IMR-90 (cell line): Measurements from ENCODE around the gene CDH22. TPM values are rescaled to one million over a fixed set of nuclear protein-coding genes. Genes with fewer than 3 reads are reported as not detected.

Experiments used
- ATAC-seq: fragments of 200-7000 bp; cut with Tn5 transposase; 2 replicates; pipeline ENCODE4 v1.9.1; 2020; ENCODE audit warnings: low read depth, mild to moderate bottlenecking, moderate library complexity
- BruUV-seq: library from RNA; stranded (reverse); fragments of 400-500 nt; replicated peaks from 2 replicates; lab custom pipeline; 2021; lab: Mats Ljungman, UMichigan
- CTCF ChIA-PET: fragments of 300-600 bp; formaldehyde crosslinking; extraction: SDS; loops from one replicate; lab custom pipeline; 2021; ENCODE audit warnings: antibody characterized with exemption; lab: Yijun Ruan, JAX
- POLR2A ChIA-PET: fragments of 300-600 bp; sonication (Branson Sonifier 250); formaldehyde crosslinking; loops from one replicate; lab custom pipeline; 2022; ENCODE audit warnings: antibody characterized with exemption; ENCODE audit not compliant: unreplicated experiment; lab: Charles Lee
- DNase-seq: peaks from one replicate; pipeline ENCODE4 v3.0.0; 2013
- H2AFZ ChIP-seq: replicated peaks from 2 replicates; pipeline ENCODE3; 2013; ENCODE audit warnings: low read length, mild to moderate bottlenecking; ENCODE audit not compliant: poor library complexity
- H2AK5ac ChIP-seq: 2 replicates; pipeline ENCODE4 v1.6.1; 2013; ENCODE audit warnings: low read depth, low read length, inconsistent platforms
- H2AK9ac ChIP-seq: replicated peaks from 2 replicates; pipeline ENCODE3; 2013; ENCODE audit warnings: mild to moderate bottlenecking, low read depth, low read length, moderate library complexity; ENCODE audit not compliant: poor library complexity
- H2BK120ac ChIP-seq: 2 replicates; pipeline ENCODE4 v1.6.1; 2013; ENCODE audit warnings: low read depth, low read length, inconsistent platforms
- H2BK15ac ChIP-seq: 3 replicates; pipeline ENCODE4 v1.6.1; 2013; ENCODE audit warnings: low read depth, low read length, inconsistent platforms
- H2BK20ac ChIP-seq: 2 replicates; pipeline ENCODE4 v1.6.1; 2013; ENCODE audit warnings: low read depth, mild to moderate bottlenecking, inconsistent platforms, low read length, moderate library complexity
- H2BK5ac ChIP-seq: 2 replicates; pipeline ENCODE4 v1.6.1; 2013; ENCODE audit warnings: mild to moderate bottlenecking, low read depth, low read length, inconsistent platforms; ENCODE audit not compliant: poor library complexity, severe bottlenecking
- H3K14ac ChIP-seq: replicated peaks from 2 replicates; pipeline ENCODE4 v1.6.1; 2013; ENCODE audit warnings: low read depth, low read length, inconsistent platforms
- H3K18ac ChIP-seq: 2 replicates; pipeline ENCODE4 v1.6.1; 2013; ENCODE audit warnings: low read depth, low read length, control low read depth
- H3K23ac ChIP-seq: 2 replicates; pipeline ENCODE4 v1.6.1; 2013; ENCODE audit warnings: low read depth, low read length, inconsistent platforms
- H3K27ac ChIP-seq: 2 replicates; pipeline ENCODE4 v1.5.1; 2013; ENCODE audit warnings: mild to moderate bottlenecking, control low read depth, low read length; ENCODE audit not compliant: insufficient read depth
- H3K27me3 ChIP-seq: 2 replicates; pipeline ENCODE4 v1.6.1; 2013; ENCODE audit warnings: low read length; ENCODE audit not compliant: control insufficient read depth, insufficient read depth
- H3K36me3 ChIP-seq: 2 replicates; pipeline ENCODE4 v1.6.1; 2013; ENCODE audit warnings: low read length, mixed read lengths; ENCODE audit not compliant: control insufficient read depth, insufficient read depth
- H3K4ac ChIP-seq: 2 replicates; pipeline ENCODE4 v1.6.1; 2013; ENCODE audit warnings: low read depth, low read length, inconsistent platforms
- H3K4me1 ChIP-seq: 2 replicates; pipeline ENCODE4 v1.6.1; 2013; ENCODE audit warnings: low read length, mixed read lengths; ENCODE audit not compliant: control insufficient read depth, insufficient read depth
- H3K4me2 ChIP-seq: 2 replicates; pipeline ENCODE4 v1.6.1; 2013; ENCODE audit warnings: low read depth, mild to moderate bottlenecking, control low read depth, low read length, moderate library complexity
- H3K4me3 ChIP-seq: 2 replicates; pipeline ENCODE4 v1.5.1; 2013; ENCODE audit warnings: low read depth, mild to moderate bottlenecking, control low read depth, low read length, moderate library complexity; ENCODE audit not compliant: insufficient read depth
- H3K56ac ChIP-seq: 2 replicates; pipeline ENCODE4 v1.6.1; 2013; ENCODE audit warnings: low read length, inconsistent platforms; ENCODE audit not compliant: insufficient read depth; ENCODE audit errors: extremely low read depth
- H3K79me1 ChIP-seq, 2 experiments: 2 replicates each; pipeline ENCODE4 v1.6.1; 2013; ENCODE audit warnings: low read length in 2 of 2, inconsistent platforms in 1 of 2, low read depth in 1 of 2
- H3K9ac ChIP-seq: 2 replicates; pipeline ENCODE4 v1.6.1; 2013; ENCODE audit warnings: low read depth, low read length, control low read depth
- H3K9me1 ChIP-seq: 2 replicates; pipeline ENCODE4 v1.6.1; 2013; ENCODE audit warnings: low read length, inconsistent platforms; ENCODE audit not compliant: insufficient read depth
- H3K9me3 ChIP-seq: 2 replicates; pipeline ENCODE4 v1.6.1; 2013; ENCODE audit warnings: low read length; ENCODE audit not compliant: control insufficient read depth, insufficient read depth
- H4K20me1 ChIP-seq: 2 replicates; pipeline ENCODE4 v1.6.1; 2013; ENCODE audit warnings: low read length, inconsistent platforms; ENCODE audit not compliant: insufficient read depth
- H4K5ac ChIP-seq: 2 replicates; pipeline ENCODE4 v1.6.1; 2013; ENCODE audit warnings: mild to moderate bottlenecking, low read depth, low read length, control low read depth
- H4K8ac ChIP-seq, 2 experiments: 2 replicates each; pipeline ENCODE4 v1.6.1; 2013; ENCODE audit warnings: low read depth in 2 of 2, low read length in 2 of 2, control low read depth in 1 of 2, inconsistent platforms in 1 of 2
- H4K91ac ChIP-seq: 2 replicates; pipeline ENCODE4 v1.6.1; 2013; ENCODE audit warnings: low read depth, low read length, inconsistent platforms; ENCODE audit not compliant: insufficient read depth
- BHLHE40 ChIP-seq: fragments of 150-350 bp; IDR thresholded peaks from 2 replicates; pipeline ENCODE4 v1.6.1; 2016; ENCODE audit warnings: mild to moderate bottlenecking, low read depth, low read length
- CEBPB ChIP-seq: IDR thresholded peaks from 2 replicates; pipeline ENCODE4 v1.6.1; 2012; ENCODE audit warnings: low read depth, low read length, improper control_type of control experiment
- CHD1 ChIP-seq: IDR thresholded peaks from 2 replicates; pipeline ENCODE4 v1.6.1; 2012; ENCODE audit warnings: low read depth, low read length, improper control_type of control experiment
- FOS ChIP-seq: fragments of 150-350 bp; IDR thresholded peaks from 2 replicates; pipeline ENCODE4 v1.6.1; 2016; ENCODE audit warnings: low read depth, low read length
- MAFK ChIP-seq: IDR thresholded peaks from 2 replicates; pipeline ENCODE4 v1.6.1; 2012; ENCODE audit warnings: low read depth, low read length, improper control_type of control experiment
- MAZ ChIP-seq: IDR thresholded peaks from 2 replicates; pipeline ENCODE4 v1.6.1; 2012; ENCODE audit warnings: low read depth, mild to moderate bottlenecking, low read length, improper control_type of control experiment, moderate library complexity, borderline replicate concordance
- MXI1 ChIP-seq: IDR thresholded peaks from 2 replicates; pipeline ENCODE4 v1.6.1; 2012; ENCODE audit warnings: low read depth, mild to moderate bottlenecking, low read length, moderate library complexity, borderline replicate concordance
- NFE2L2 ChIP-seq: fragments of 150-350 bp; IDR thresholded peaks from 2 replicates; pipeline ENCODE4 v1.6.1; 2016; ENCODE audit warnings: low read depth, mild to moderate bottlenecking, low read length
- POLR2A ChIP-seq: IDR thresholded peaks from 2 replicates; pipeline ENCODE4 v1.6.1; 2012; ENCODE audit warnings: mild to moderate bottlenecking, low read depth, low read length
- RAD21 ChIP-seq: IDR thresholded peaks from 2 replicates; pipeline ENCODE4 v1.6.1; 2012; ENCODE audit warnings: low read length, improper control_type of control experiment
- RCOR1 ChIP-seq: IDR thresholded peaks from 2 replicates; pipeline ENCODE4 v1.6.1; 2012; ENCODE audit warnings: mild to moderate bottlenecking, low read length, improper control_type of control experiment; ENCODE audit not compliant: insufficient replicate concordance
- RFX5 ChIP-seq: IDR thresholded peaks from 2 replicates; pipeline ENCODE4 v1.8.0; 2012; ENCODE audit warnings: low read depth, mild to moderate bottlenecking, low read length, moderate library complexity
- SMC3 ChIP-seq: fragments of 150-350 bp; IDR thresholded peaks from 2 replicates; pipeline ENCODE4 v1.6.1; 2016; ENCODE audit warnings: low read depth, mild to moderate bottlenecking, antibody characterized with exemption, low read length, moderate library complexity
- USF2 ChIP-seq: fragments of 150-350 bp; IDR thresholded peaks from 2 replicates; pipeline ENCODE4 v1.6.1; 2017; ENCODE audit warnings: mild to moderate bottlenecking, antibody characterized with exemption, low read length, low read depth
- WGBS, 2 experiments: methylation state at CpG; one replicate each; pipeline versions ENCODE4 v1.1.5 to v1.1.7; 2013; ENCODE audit warnings: missing lambda C conversion rate in 2 of 2; ENCODE audit not compliant: insufficient read length in 1 of 2; ENCODE audit errors: extremely low coverage in 2 of 2; 5-methylcytosine and 5-hydroxymethylcytosine counted together
- dilution Hi-C: fragments of 300-500 bp; cut with HindIII; formaldehyde crosslinking; loops from one replicate; pipeline ENCODE4 v1.14.3; 2018; ENCODE audit warnings: low sequenced_read_pairs; ENCODE audit not compliant: unreplicated experiment
- in situ Hi-C: fragments of 300-500 bp; cut with MboI; formaldehyde crosslinking; loops from 3 replicates; pipeline ENCODE4 v1.14.3; 2019; ENCODE audit warnings: low sequenced_read_pairs, inconsistent platforms, mixed read lengths
- intact Hi-C: fragments of 100-400 bp; cut with micrococcal nuclease; formaldehyde crosslinking; loops from 2 replicates; pipeline ENCODE4 v1.10.0; 2022
- polyA plus RNA-seq, 3 experiments: library from polyadenylated mRNA; depleted of rRNA; stranded (reverse); fragments of >200 nt; gene quantifications; 2 replicates each; pipeline ENCODE4 v1.2.3, GENCODE V29; 2012; ENCODE audit warnings: low replicate concordance in 1 of 3
- total RNA-seq: library from RNA; depleted of rRNA; stranded (reverse); fragments of >200 nt; gene quantifications from 2 replicates; pipeline ENCODE4 v1.2.3, GENCODE V29; 2012
- TF ChIP-seq, protein P1 (sequence below): conservative IDR thresholded peaks from 2 replicates; pipeline ENCODE4 v1.5.1; 2012; ENCODE audit warnings: mild to moderate bottlenecking, low read depth, low read length, improper control_type of control experiment
- TF ChIP-seq, protein P2 (sequence below): fragments of 150-350 bp; IDR thresholded peaks from 2 replicates; pipeline ENCODE4 v1.6.1; 2016; ENCODE audit warnings: low read depth, mild to moderate bottlenecking, low read length, moderate library complexity, borderline replicate concordance

Gene CDH22
- total and polyA plus RNA-seq, 2 of the 4 experiments (the other 2 are of a cell fraction) = not detected

GRCh38 chr20:46265539-46265938, 42.8 kb downstream of the CDH22 start:
- peaks cover 16% of the 10 kb centered on the region for H3K27me3 ChIP-seq
- dilution Hi-C loops = no loop called here
- no peaks in the 10 kb centered on the region; the same call in 1 of the 2 replicates for H4K20me1 ChIP-seq
- intact Hi-C loops = no loop called here
- no peak overlapping the region for H4K5ac ChIP-seq
- ATAC-seq (no peak), DNase-seq (no peak)
- no peak overlapping the region for H2AFZ ChIP-seq
- no peak overlapping the region for H3K14ac ChIP-seq
- no peak overlapping the region for H3K4ac ChIP-seq
- H3K36me3 ChIP-seq = no peaks in the 10 kb centered on the region
- H3K9me3 ChIP-seq = no peaks in the 10 kb centered on the region
- H2AK5ac ChIP-seq = no peak overlapping the region
- H2BK5ac ChIP-seq = no peak overlapping the region
- H4K8ac ChIP-seq = no peak overlapping the region
- H3K9ac ChIP-seq = no peak overlapping the region
- no peak overlapping the region for H3K56ac ChIP-seq
- H3K18ac ChIP-seq = no peak overlapping the region
- WGBS, 2 experiments = 80% methylated on average over 2 of the region's 2 CpGs; no CpG with 5 or more reads in 1 of the 2 experiments
- H3K4me2 ChIP-seq = no peak overlapping the region
- no peak overlapping the region for H4K91ac ChIP-seq
- no peak overlapping the region for H3K23ac ChIP-seq
- no peaks in the 10 kb centered on the region for H3K9me1 ChIP-seq
- H2BK20ac ChIP-seq = no peak overlapping the region
- no peak overlapping the region for H2AK9ac ChIP-seq
- H3K4me1 ChIP-seq = no peaks in the 10 kb centered on the region
- ChIA-PET CTCF (no interaction called here), POLR2A (no interaction called here)
- in situ Hi-C loops = no loop called here
- no peak overlapping the region for H3K27ac ChIP-seq
- no peak overlapping the region for H3K4me3 ChIP-seq
- no TSS peak for BruUV-seq
- H2BK15ac ChIP-seq = no peak overlapping the region
- no peaks in the 10 kb centered on the region for H3K79me1 ChIP-seq
- no peak overlapping the region for H2BK120ac ChIP-seq
- TF ChIP-seq RCOR1 = no peak
- no peak for TF ChIP-seq FOS
- no peak for TF ChIP-seq RFX5
- TF ChIP-seq, protein P1, sequence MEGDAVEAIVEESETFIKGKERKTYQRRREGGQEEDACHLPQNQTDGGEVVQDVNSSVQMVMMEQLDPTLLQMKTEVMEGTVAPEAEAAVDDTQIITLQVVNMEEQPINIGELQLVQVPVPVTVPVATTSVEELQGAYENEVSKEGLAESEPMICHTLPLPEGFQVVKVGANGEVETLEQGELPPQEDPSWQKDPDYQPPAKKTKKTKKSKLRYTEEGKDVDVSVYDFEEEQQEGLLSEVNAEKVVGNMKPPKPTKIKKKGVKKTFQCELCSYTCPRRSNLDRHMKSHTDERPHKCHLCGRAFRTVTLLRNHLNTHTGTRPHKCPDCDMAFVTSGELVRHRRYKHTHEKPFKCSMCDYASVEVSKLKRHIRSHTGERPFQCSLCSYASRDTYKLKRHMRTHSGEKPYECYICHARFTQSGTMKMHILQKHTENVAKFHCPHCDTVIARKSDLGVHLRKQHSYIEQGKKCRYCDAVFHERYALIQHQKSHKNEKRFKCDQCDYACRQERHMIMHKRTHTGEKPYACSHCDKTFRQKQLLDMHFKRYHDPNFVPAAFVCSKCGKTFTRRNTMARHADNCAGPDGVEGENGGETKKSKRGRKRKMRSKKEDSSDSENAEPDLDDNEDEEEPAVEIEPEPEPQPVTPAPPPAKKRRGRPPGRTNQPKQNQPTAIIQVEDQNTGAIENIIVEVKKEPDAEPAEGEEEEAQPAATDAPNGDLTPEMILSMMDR = no peak
- no peak for TF ChIP-seq CEBPB
- no peak for TF ChIP-seq USF2
- TF ChIP-seq MXI1 = no peak
- TF ChIP-seq, protein P2, sequence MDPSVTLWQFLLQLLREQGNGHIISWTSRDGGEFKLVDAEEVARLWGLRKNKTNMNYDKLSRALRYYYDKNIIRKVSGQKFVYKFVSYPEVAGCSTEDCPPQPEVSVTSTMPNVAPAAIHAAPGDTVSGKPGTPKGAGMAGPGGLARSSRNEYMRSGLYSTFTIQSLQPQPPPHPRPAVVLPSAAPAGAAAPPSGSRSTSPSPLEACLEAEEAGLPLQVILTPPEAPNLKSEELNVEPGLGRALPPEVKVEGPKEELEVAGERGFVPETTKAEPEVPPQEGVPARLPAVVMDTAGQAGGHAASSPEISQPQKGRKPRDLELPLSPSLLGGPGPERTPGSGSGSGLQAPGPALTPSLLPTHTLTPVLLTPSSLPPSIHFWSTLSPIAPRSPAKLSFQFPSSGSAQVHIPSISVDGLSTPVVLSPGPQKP = no peak
- TF ChIP-seq SMC3 = no peak
- TF ChIP-seq POLR2A = no peak
- TF ChIP-seq BHLHE40 = no peak
- TF ChIP-seq RAD21 = no peak
- no peak for TF ChIP-seq NFE2L2
- no peak for TF ChIP-seq MAZ
- TF ChIP-seq MAFK = no peak
- no peak for TF ChIP-seq CHD1
